ENCODE measurements around the gene HELQ. TPM values are rescaled to one million over a fixed set of nuclear protein-coding genes. Genes with fewer than 3 reads are reported as not detected.

The HELQ gene
- total RNA-seq, 1 donor = 17.4 TPM

- no peak overlapping the region for H3K4me3 ChIP-seq (ENCODE audit: insufficient read depth, low read length)
- peaks cover 14% of the 10 kb centered on the region for H3K36me3 ChIP-seq (ENCODE audit: insufficient read depth, low read length)
- H3K4me1 ChIP-seq (ENCODE audit: insufficient read depth, low read length) = no peaks in the 10 kb centered on the region
- no peak for DNase-seq (ENCODE audit: insufficient read length, low spot score, missing footprints)
- H3K9me3 ChIP-seq (ENCODE audit: low read depth, low read length) = no peaks in the 10 kb centered on the region
- no peak overlapping the region for H3K4me2 ChIP-seq (ENCODE audit: insufficient read depth, low read length)
- no peaks in the 10 kb centered on the region for H3K27me3 ChIP-seq (ENCODE audit: insufficient read depth, low read length)
- H4K20me1 ChIP-seq (ENCODE audit: insufficient read depth, low read length) = no peaks in the 10 kb centered on the region
- H3K27ac ChIP-seq (ENCODE audit: low read depth, low read length) = no peak overlapping the region
- H2AFZ ChIP-seq (ENCODE audit: low read length) = no peak overlapping the region
- H3K79me2 ChIP-seq (ENCODE audit: insufficient read depth, low read length) = no peaks in the 10 kb centered on the region
- no peak for TF ChIP-seq CTCF (IDR thresholded peaks at IDR 0.05; ENCODE audit: extremely low read depth, low read depth, low read length)
These were observed 15.3 kb downstream of the HELQ start for GRCh38 chr4:83440148-83440814.

GRCh38 chr4:83438719-83439118 is 16.9 kb downstream of the HELQ start:
- Histone ChIP-seq H3K9me3 (ENCODE audit: low read depth, low read length) (no peaks in the 10 kb centered on the region), H3K36me3 (ENCODE audit: insufficient read depth, low read length) (peaks cover 14% of the 10 kb centered on the region), H2AFZ (ENCODE audit: low read length) (no peak overlapping the region), H3K4me1 (ENCODE audit: insufficient read depth, low read length) (no peaks in the 10 kb centered on the region), H3K27ac (ENCODE audit: low read depth, low read length) (no peak overlapping the region), H3K79me2 (ENCODE audit: insufficient read depth, low read length) (no peaks in the 10 kb centered on the region), H4K20me1 (ENCODE audit: insufficient read depth, low read length) (no peaks in the 10 kb centered on the region), H3K4me2 (ENCODE audit: insufficient read depth, low read length) (no peak overlapping the region), H3K27me3 (ENCODE audit: insufficient read depth, low read length) (no peaks in the 10 kb centered on the region), H3K4me3 (ENCODE audit: insufficient read depth, low read length) (no peak overlapping the region)
- TF ChIP-seq CTCF (IDR thresholded peaks at IDR 0.05; ENCODE audit: extremely low read depth, low read depth, low read length) = no peak
- DNase-seq (ENCODE audit: insufficient read length, low spot score, missing footprints) = no peak

GRCh38 chr4:83436680-83437079 is 18.9 kb downstream of the HELQ start:
- H3K27me3 ChIP-seq (ENCODE audit: insufficient read depth, low read length) = no peaks in the 10 kb centered on the region
- H3K4me3 ChIP-seq (ENCODE audit: insufficient read depth, low read length) = no peak overlapping the region
- no peak for DNase-seq (ENCODE audit: insufficient read length, low spot score, missing footprints)
- no peak overlapping the region for H2AFZ ChIP-seq (ENCODE audit: low read length)
- no peak overlapping the region for H3K4me2 ChIP-seq (ENCODE audit: insufficient read depth, low read length)
- no peaks in the 10 kb centered on the region for H3K9me3 ChIP-seq (ENCODE audit: low read depth, low read length)
- H3K27ac ChIP-seq (ENCODE audit: low read depth, low read length) = no peak overlapping the region
- no peaks in the 10 kb centered on the region for H3K4me1 ChIP-seq (ENCODE audit: insufficient read depth, low read length)
- H3K36me3 ChIP-seq (ENCODE audit: insufficient read depth, low read length) = peaks cover 15% of the 10 kb centered on the region
- no peaks in the 10 kb centered on the region for H4K20me1 ChIP-seq (ENCODE audit: insufficient read depth, low read length)
- H3K79me2 ChIP-seq (ENCODE audit: insufficient read depth, low read length) = no peaks in the 10 kb centered on the region
- TF ChIP-seq CTCF (IDR thresholded peaks at IDR 0.05; ENCODE audit: extremely low read depth, low read depth, low read length) = no peak

GRCh38 chr4:83431200-83431599 is 24.4 kb downstream of the HELQ start:
- Histone ChIP-seq H3K4me2 (ENCODE audit: insufficient read depth, low read length) (no peak overlapping the region), H4K20me1 (ENCODE audit: insufficient read depth, low read length) (no peaks in the 10 kb centered on the region), H3K27me3 (ENCODE audit: insufficient read depth, low read length) (no peaks in the 10 kb centered on the region), H3K4me1 (ENCODE audit: insufficient read depth, low read length) (no peaks in the 10 kb centered on the region), H3K36me3 (ENCODE audit: insufficient read depth, low read length) (peaks cover 6% of the 10 kb centered on the region), H3K4me3 (ENCODE audit: insufficient read depth, low read length) (no peak overlapping the region), H2AFZ (ENCODE audit: low read length) (no peak overlapping the region), H3K27ac (ENCODE audit: low read depth, low read length) (no peak overlapping the region), H3K79me2 (ENCODE audit: insufficient read depth, low read length) (no peaks in the 10 kb centered on the region), H3K9me3 (ENCODE audit: low read depth, low read length) (no peaks in the 10 kb centered on the region)
- DNase-seq (ENCODE audit: insufficient read length, low spot score, missing footprints) = no peak
- TF ChIP-seq CTCF (IDR thresholded peaks at IDR 0.05; ENCODE audit: extremely low read depth, low read depth, low read length) = no peak

Measured in osteoblast (primary cell).